HG02588 (cell line): Measurements from ENCODE around the gene TNFRSF4.

Experiments used
- ATAC-seq: cut with Tn5 transposase; IDR thresholded peaks from one replicate; pipeline ENCODE4 v1.9.1; 2021; ENCODE audit warnings: mild to moderate bottlenecking, moderate library complexity; ENCODE audit not compliant: unreplicated experiment

The TNFRSF4 gene

DNA sequence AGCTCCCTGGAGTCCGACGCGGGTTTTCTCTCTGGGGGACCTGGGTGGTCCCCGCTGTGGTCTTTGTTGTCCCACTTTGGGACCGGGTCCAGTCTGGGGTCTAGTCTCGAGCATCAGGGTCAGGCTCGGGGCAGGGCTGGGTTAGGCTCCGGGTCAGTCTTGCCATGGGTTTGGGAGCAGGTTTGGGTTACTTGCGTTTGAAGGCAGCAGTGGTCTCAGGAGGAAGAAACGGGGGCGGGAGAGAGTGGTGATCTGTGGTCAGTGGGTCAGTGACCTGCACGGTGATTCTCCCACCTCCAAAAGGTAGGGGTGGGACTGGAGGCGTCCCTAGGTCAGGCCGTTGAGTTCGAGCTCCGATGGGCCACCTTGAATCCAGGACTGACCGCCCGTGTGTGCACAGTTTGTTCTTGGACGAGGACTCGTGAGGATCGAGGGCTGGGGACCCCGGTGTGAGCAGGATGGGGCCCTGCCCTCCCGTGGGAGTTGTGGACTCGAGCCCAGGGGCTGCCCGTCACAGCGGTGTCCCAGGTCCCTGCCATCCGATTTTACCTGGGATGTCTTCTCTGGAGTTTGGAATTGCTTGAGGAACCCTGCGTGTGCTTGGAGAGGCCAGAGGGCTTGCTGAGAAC, 20.3 kb upstream of the TNFRSF4 start:
- ATAC-seq: no peak

DNA sequence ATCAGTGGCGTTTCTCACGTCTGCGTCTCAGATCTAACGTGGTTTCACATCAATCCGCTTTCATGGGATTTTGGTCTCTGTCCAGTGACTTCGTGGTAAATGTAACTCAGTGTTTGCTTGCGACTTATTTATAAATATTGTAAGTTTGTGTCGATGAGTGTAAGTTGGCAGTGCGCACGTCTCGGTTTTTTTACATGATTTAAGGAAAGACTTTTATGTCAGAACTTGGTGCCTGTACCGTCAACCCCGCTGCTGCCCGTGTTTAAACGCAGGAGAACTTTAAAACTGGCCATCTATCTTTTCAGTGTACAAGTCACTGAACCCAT, 19.6 kb upstream of the TNFRSF4 start:
- no peak for ATAC-seq

DNA sequence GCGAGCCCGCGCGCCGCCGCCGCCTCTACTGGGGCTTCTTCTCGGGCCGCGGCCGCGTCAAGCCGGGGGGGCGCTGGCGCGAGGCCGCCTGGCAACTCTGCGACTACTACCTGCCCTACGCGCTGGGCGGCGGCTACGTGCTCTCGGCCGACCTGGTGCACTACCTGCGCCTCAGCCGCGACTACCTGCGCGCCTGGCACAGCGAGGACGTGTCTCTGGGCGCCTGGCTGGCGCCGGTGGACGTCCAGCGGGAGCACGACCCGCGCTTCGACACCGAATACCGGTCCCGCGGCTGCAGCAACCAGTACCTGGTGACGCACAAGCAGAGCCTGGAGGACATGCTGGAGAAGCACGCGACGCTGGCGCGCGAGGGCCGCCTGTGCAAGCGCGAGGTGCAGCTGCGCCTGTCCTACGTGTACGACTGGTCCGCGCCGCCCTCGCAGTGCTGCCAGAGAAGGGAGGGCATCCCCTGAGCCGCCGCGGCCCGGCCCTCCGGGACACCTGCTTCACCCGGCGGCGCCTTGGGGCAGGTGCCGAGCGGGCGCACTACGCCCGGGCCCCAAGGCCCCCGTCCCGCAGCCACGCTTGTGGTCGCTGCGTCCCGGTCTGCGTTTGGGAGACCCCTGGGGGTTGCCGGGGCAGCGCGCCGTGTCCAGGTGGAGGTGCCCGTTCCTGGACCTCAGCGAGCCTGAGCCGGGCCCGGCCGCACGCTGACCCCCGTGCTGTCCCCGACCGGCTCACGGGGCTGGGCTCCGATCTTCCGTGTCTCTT, 19.0 kb upstream of the TNFRSF4 start:
- ATAC-seq: no peak

DNA sequence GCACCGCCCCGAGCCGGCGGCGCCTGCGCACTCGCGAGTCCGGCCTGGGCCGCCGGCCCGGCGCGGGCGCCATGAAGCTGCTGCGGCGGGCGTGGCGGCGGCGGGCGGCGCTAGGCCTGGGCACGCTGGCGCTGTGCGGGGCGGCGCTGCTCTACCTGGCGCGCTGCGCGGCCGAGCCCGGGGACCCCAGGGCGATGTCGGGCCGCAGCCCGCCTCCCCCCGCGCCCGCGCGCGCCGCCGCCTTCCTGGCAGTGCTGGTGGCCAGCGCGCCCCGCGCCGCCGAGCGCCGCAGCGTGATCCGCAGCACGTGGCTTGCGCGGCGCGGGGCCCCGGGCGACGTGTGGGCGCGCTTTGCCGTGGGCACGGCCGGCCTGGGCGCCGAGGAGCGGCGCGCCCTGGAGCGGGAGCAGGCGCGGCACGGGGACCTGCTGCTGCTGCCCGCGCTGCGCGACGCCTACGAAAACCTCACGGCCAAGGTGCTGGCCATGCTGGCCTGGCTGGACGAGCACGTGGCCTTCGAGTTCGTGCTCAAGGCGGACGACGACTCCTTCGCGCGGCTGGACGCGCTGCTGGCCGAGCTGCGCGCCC, 18.3 kb upstream of the TNFRSF4 start, which contains the start of gene B3GALT6:
Gene B3GALT6 (plus strand): TSS at position 30 of the 588 bp plus-strand sequence. CDS start 42 bp downstream, at position 72.
- no peak for ATAC-seq

DNA sequence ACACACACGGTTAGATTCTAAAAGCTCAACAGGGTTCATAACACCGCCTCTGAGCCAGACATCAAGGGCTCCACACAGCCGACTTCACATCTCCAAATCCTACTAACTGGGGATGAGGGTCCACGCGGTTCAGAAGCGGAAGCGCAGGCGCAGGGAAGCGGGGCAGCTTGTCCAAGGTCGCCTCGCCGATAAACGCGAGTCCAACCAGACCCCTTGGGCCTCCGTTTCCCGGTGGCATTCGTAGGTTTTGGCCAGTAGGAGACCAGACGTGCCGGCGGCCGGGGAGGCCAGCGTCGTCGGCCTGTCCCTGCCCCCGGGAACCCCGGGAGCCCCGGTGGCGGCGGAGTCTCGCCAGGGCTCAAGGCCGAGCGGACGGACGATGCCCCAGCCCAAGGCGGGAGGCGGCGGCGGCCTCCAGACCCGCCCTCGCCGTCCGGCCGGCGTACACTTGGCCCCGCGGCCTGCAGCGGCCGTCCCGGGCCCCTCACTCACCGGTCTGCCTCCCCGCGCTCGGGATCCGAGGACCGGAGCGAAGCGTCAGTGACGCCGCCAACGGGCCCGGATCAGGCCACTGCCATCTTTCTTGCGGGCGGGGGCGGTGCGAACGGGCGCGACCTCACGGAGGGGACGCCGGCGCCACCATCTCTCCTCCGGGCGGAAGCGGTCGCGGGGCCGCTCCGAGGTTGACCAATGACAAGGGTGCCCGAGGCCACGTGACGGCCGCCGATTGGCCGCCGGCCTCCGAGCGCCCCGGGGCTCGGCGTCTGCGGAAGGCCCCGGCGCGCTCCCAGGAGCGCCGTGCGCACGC, 17.7 kb upstream of the TNFRSF4 start, which contains the start of gene SDF4:
Gene SDF4 (minus strand): TSS at position 602 of the 808 bp plus-strand sequence. CDS start 3,229 bp downstream, outside the sequence.
- ATAC-seq: peak; percentile 85

DNA sequence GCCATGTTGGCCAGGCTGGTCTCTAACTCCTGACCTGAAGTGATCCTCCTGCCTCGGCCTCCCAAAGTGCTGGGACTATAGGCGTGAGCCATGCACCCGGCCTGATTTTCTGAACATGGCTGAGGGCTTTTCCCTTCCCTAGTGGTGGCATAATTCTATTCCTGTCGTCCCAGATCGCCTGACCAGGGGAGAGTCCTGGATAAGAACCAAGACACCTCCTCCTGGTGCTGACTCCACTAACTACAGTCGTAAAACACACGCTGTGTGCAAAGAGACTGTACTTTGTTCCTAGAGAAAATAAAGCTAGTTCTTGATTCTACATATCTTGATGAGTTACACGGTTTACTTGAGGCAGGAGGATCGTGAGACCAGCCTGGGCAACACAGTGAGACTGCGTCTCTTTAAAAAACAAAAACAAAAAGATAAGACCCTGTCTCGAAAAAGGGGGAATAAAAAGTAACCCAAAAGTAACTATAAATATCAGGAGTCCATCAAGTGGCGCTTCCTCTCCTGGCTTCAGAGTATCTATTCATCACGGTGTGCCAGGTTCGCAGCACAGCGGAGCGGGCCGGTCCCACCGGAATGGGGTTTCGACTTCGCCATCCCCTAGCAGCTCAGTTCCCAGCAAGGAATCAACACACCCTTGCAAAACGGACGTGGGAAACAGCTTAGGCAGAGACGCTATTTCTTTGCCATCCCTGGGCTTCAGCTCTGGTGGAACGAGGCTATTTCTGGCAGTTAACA, 16.9 kb upstream of the TNFRSF4 start:
- no peak for ATAC-seq

DNA sequence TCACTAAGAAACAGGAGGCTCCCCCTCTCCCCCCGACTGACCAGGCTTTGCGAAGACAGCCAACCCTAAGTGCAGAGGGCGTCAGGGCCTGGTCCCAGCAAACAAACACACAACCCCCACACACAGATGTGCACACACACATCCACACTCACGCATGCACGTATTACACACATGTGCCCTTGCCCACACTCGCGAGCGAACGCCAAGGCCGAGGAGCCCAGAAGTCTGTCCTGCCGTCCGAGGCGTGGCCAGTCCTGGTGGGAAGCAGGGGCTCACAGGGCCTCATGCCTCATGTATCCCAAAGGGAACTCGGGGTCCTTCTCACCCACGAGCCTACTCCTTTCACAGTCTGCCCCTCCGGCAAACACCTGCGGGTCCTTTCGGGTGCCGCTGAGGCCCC, 15.8 kb upstream of the TNFRSF4 start:
- no peak for ATAC-seq

DNA sequence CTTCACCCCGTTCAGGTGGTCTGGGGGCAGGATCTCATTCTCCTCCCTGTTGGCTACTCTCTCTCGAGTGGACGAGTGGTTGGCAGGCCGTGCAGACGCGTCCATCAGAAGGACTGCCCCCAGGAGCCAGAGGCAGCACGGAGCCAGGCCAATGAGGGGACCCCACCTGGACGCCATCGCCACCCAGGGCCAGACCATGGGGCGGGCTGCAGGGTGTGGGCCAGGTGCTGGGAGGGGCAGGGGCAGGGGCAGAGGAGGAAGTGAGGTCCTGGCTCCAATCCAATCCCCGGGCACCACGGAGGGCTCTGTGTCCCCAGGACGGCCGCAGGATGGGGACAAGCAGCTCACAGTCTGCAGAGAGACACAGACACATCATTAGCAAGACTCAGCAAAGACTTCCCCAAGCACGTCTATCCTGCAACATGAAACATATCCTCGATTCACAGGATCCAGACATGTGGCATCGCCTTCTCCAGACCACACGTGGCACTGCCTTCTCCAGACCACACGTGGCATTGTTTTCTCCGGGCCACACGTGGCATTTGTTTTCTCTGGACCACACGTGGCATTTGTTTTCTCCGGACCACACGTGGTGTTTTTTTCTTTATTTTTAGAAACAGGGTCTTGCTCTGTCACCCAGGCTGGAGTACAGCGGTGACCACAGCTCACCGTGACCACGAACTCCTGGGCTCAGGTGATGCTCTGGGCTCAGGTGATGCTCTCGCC, 14.8 kb upstream of the TNFRSF4 start:
- ATAC-seq: no peak

DNA sequence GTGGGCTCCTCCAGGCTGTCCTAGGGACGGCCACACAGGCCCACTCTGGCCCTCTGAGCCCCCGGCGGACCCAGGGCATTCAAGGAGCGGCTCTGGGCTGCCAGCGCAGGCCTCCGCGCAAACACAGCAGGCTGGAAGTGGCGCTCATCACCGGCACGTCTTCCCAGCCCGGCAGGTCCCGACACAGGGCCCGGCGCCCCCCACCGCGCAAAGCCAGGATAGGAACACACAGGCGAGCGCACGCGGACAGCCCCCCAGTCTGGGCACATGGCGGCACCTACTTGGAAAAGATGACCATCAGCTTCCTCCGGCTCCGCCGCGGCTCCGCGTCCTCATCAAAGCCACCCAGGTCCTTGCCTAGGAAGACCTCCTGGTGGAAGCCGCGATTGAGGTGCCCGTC, 14.2 kb upstream of the TNFRSF4 start:
- ATAC-seq: no peak

DNA sequence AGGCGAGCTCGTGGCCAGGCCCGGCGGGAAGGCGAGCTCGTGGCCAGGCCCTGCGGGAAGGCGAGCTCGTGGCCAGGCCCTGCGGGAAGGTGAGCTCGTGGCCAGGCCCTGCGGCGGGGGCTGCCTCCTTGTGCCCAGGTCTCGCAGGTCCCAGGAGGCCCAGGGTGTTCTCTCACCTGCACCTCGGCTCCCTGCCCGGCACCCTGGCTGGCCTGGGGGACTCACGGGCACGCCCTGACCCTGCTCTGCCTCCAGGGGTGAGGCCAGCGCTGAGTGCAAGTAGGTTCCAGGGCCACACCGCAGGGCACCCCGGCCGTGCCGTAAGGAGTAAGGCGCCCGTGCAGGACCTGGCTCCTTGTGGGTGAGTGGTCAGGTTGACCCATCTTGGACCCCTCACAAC, 13.4 kb upstream of the TNFRSF4 start:
- ATAC-seq: no peak

DNA sequence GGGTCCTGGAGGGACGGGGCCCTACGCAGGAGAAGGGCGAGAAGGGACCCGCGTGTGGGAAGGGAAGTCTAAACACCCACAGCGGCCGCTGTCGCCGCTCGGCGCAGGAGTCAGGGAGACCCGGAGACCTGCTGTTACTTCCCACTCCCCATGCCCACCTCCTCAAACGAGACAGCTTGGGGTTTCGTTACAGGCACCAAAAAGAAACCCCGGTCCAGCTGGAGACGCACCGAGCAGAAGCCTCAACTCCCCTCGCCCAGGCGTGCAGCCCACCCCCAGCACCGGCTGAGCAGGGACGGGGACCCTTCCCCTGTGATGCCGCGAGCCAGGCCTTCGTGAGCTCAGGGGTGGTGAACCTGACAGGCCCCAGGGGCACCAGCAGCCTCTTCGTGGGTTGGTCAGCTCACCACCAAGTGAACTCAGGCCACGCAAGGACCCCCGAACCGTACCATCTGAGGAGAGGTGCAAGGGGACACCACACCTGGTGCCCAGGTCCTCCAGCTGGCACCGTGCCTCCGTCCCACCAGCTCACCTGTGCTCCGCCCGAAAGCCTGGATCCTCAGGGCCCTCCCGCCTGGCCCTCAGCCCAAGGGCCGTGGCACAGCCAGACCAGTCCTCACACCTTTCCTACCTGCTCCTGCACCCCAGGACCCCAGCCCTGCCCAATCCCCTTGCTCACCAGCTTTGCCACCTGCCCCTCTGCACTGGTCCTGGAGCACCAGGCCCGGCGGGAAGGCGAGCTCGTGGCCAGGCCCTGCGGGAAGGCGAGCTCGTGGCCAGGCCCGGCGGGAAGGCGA, 12.8 kb upstream of the TNFRSF4 start:
- no peak for ATAC-seq

DNA sequence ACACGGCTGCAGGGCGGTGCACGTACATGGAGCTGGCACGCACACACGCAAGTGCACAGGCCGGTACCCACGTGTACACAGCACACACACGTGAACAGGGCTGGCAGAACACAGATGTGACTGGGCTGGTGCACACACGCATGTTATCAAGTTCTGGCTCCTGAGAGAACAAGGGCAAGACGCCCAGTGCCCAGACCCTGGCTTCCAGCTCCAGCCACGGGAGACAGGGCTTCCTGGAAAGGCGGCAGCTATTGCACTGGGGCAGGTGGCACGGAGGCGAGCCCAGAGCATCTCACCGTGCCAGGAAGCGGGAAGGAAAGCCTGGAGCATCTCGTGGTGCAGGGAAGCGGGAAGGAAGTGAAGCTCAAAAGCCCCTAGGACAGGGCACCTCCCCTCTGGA, 12.0 kb upstream of the TNFRSF4 start:
- ATAC-seq: no peak

DNA sequence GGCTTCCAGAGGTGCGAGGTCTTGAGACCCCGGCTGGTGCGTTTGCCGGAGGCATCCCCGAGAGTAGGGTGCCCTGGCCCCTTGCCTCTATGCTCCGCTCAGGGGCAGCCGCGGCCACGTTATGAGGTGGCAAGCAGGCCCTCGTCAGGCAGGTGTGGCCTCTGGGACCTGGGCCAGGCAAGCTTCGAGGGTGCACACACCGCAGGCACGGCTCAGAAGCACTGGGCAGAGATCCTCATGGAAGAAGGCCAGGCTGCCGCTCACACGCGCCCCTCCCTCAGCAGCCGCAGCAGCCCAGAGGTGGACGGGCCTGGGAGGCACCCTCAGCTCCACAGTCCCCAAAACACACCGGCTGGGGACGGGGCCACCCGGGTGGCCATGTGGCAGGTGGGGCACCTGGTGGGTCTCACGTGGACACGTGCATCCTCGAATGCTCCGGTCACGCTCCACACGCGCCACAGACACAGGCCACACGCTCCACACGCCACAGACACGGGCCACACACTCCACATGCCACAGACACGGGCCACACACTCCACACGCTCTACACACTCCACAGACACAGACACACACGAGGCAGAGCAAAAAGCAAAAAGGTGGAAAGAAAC, 11.4 kb upstream of the TNFRSF4 start:
- no peak for ATAC-seq

DNA sequence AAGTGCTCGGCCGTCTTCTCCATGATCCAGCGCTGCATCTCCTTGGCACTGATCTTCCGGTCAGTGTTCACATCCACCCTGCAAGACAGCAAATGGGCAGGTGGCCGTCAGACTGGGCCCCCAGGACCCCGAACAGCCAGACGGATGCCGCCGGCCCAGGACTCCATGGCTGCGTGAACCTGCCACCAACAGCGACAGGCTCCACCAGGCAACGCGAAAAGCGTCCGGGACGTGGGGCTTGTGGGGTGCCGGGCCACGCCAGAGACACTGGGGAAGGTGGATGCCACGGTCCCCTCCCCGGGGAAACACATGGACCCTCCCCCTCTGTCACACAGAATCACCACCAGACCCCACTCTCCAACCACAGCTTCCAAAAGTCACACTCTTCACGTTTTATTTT, 9.9 kb upstream of the TNFRSF4 start:
- no peak for ATAC-seq

DNA sequence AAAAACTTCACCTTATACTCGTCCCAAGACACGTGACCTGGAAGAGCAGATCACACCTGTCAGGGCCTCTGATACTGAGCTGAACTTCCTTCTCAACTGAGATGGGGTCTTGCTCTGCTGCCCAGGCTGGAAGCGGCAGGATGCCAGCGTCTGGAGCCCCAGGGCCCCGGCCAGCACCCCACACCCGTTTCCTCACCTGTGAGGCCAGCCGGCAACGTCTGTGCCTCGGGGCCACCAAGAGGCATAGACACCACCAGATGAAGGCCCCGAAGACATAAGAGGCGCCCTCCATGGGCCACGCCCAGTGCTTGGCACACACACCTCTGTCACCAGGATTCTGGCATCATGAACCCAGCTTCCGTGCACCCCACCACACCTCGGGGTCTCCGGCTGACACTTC, 9.4 kb upstream of the TNFRSF4 start:
- no peak for ATAC-seq

DNA sequence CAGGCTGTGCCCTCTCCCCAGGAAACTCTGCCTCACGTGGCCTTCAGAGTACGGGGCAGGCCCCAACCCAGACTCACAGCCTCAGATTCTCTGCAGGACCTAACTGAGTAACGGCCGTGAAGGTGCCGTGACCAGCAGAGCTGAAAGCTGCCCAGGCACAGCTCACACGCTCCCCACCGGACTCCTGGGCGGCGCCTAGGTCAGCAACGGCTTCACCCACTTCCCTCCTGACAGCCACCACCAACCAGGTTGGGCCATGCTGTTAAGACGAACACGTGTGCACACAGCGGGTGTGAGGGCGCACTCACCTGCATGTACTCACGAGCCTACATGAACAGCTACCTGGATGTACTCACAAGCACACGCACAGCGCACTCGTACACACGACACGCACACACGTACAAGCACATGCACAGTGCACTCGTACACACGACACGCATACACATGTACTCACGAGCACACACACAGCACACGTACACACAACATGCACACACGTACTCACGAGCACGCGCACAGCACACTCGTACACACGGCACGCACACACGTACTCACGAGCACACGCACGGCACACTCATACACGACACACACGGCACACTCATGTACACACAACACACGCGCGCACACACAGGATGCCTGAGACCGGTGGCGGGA, 8.7 kb upstream of the TNFRSF4 start:
- ATAC-seq: no peak

DNA sequence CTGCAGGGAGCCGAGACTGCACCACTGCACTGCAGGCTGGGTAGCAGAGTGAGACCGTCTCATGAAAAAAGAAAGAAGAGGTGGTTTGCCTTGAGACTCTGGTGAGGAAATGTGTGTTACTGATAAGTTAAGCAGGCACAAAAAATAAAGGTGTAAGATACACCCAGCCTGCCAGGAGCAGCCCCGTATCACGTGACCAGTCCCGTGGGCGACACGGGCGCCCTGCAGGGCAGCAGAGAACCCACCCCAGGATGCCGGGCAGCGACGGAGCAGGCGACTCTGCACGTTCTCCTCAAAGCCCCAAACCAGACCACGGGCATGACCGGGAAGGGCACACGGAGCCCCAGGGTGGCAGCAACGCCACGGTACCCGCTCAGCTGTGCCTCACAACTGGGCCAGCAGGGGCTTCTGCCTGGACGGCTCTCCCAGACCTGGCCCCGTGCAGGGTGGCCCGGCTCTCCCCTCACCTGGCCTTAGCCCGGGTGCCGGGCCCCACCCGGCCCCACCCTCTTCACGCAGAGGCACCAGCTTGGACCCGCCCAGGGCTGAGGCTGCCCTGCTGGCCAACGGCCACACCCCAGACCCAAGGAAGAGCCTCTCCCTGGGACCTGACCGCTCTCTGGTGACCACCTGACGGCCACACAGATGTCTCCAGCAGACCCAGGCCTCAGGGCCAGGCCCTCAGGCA, 8.1 kb upstream of the TNFRSF4 start:
- no peak for ATAC-seq

DNA sequence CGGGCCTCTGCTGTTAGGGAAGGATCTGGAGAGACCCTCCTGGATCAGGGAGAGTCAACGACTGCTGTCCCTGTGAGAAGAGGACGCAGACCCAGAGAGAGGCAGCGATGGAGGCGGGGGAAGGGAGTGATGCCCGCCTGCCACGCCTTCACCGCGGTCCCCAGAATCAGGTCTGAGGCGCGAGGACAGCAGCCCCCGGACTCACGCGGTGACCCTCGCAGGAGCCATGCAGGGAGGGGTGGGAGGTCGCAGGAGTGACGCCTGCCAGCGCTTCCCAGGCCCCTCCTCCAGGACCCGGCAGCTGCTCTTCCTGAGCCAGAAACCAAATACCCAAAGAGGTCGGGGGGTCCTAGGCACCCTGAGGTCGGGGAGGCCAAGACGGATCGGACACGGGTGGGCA, 6.2 kb upstream of the TNFRSF4 start:
- no peak for ATAC-seq
